ENCODE measurements around the gene CALML4.

DNA sequence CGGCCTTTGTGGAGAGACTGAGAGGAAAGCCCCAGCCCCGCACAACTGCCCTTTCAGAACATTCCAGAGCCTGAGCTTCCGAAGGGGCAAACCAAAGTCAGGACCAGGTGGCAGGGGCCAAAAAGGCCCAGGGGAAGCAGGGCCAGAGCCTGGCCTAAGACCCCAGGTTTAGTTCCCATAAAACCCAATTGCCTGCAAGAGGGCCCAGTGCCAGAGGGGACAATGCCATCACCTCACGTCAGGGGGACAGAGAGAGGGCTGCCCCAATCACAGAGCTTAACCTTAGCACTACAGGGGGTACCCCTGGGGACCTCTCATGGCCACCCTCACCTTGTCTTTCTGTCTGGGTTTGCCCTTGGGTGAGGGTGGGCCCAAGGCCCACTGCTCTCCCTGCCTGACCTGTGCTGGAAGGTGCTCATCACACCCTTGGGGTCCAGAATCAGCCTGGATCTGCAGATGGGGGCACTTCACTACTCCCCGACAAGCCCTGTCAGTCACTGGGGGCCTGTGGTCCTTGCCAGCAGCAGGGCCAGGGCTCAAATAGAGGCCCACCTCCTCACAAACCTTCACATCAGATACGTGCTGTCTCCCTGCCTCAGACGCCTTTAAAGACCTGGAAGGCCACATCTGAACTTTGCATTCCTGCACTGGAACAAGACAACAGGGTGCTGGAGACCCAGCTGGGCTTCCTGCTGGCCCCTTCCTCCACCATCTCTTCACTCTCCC lies 3.8 kb downstream of the CALML4 start:
- TF ChIP-seq, protein P1, sequence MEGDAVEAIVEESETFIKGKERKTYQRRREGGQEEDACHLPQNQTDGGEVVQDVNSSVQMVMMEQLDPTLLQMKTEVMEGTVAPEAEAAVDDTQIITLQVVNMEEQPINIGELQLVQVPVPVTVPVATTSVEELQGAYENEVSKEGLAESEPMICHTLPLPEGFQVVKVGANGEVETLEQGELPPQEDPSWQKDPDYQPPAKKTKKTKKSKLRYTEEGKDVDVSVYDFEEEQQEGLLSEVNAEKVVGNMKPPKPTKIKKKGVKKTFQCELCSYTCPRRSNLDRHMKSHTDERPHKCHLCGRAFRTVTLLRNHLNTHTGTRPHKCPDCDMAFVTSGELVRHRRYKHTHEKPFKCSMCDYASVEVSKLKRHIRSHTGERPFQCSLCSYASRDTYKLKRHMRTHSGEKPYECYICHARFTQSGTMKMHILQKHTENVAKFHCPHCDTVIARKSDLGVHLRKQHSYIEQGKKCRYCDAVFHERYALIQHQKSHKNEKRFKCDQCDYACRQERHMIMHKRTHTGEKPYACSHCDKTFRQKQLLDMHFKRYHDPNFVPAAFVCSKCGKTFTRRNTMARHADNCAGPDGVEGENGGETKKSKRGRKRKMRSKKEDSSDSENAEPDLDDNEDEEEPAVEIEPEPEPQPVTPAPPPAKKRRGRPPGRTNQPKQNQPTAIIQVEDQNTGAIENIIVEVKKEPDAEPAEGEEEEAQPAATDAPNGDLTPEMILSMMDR (IDR thresholded peaks at IDR 0.05; ENCODE audit: low read depth, low read length, missing input control): no peak
- TF ChIP-seq, protein P2, sequence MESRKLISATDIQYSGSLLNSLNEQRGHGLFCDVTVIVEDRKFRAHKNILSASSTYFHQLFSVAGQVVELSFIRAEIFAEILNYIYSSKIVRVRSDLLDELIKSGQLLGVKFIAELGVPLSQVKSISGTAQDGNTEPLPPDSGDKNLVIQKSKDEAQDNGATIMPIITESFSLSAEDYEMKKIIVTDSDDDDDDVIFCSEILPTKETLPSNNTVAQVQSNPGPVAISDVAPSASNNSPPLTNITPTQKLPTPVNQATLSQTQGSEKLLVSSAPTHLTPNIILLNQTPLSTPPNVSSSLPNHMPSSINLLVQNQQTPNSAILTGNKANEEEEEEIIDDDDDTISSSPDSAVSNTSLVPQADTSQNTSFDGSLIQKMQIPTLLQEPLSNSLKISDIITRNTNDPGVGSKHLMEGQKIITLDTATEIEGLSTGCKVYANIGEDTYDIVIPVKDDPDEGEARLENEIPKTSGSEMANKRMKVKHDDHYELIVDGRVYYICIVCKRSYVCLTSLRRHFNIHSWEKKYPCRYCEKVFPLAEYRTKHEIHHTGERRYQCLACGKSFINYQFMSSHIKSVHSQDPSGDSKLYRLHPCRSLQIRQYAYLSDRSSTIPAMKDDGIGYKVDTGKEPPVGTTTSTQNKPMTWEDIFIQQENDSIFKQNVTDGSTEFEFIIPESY (IDR thresholded peaks at IDR 0.05): no peak
- TF ChIP-seq RXRA (IDR thresholded peaks at IDR 0.05) (no peak), SP1 (IDR thresholded peaks at IDR 0.05) (no peak), TAF1 (conservative IDR thresholded peaks at IDR 0.05) (no peak), EGR1 (IDR thresholded peaks at IDR 0.05; ENCODE audit: low read depth in 2 of 2) (no peak)
- TF ChIP-seq, protein P3, sequence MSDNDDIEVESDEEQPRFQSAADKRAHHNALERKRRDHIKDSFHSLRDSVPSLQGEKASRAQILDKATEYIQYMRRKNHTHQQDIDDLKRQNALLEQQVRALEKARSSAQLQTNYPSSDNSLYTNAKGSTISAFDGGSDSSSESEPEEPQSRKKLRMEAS (IDR thresholded peaks at IDR 0.05): no peak

Measured in liver (tissue), 3 donors.